HG02571 (cell line): Measurements from ENCODE around the gene GDF2.

ENCODE experiments used
- ATAC-seq: cut with Tn5 transposase; IDR thresholded peaks from one replicate; pipeline ENCODE4 v1.9.1; 2021; ENCODE audit warnings: mild to moderate bottlenecking, moderate library complexity; ENCODE audit not compliant: unreplicated experiment

Gene GDF2

GRCh38 chr10:47350671-47351640 lies 28.7 kb downstream of the GDF2 start:
- no peak for ATAC-seq

- ATAC-seq: no peak
Observed at GRCh38 chr10:47351899-47352815, 29.9 kb downstream of the GDF2 start.

GRCh38 chr10:47353351-47353750 lies 31.1 kb downstream of the GDF2 start:
- ATAC-seq: no peak

- no peak for ATAC-seq
Observed at GRCh38 chr10:47354165-47354564, 31.9 kb downstream of the GDF2 start.

GRCh38 chr10:47354900-47355299 lies 32.6 kb downstream of the GDF2 start:
- no peak for ATAC-seq

- no peak for ATAC-seq
Observed at GRCh38 chr10:47356708-47357107, 34.5 kb downstream of the GDF2 start.

GRCh38 chr10:47357131-47357582 lies 34.9 kb downstream of the GDF2 start:
- no peak for ATAC-seq

GRCh38 chr10:47357911-47358310 lies 35.7 kb downstream of the GDF2 start:
- ATAC-seq: no peak

- ATAC-seq: no peak
Observed at GRCh38 chr10:47358457-47358856, 36.2 kb downstream of the GDF2 start.

GRCh38 chr10:47359101-47359500 lies 36.8 kb downstream of the GDF2 start:
- no peak for ATAC-seq

- no peak for ATAC-seq
Observed at GRCh38 chr10:47359626-47360418, 37.6 kb downstream of the GDF2 start.

- no peak for ATAC-seq
Observed at GRCh38 chr10:47360419-47361040, 38.3 kb downstream of the GDF2 start.

- ATAC-seq: no peak
Observed at GRCh38 chr10:47361293-47361692, 39.0 kb downstream of the GDF2 start.

GRCh38 chr10:47362199-47362598 lies 39.9 kb downstream of the GDF2 start:
- ATAC-seq: no peak

GRCh38 chr10:47363781-47364180 lies 41.5 kb downstream of the GDF2 start:
- ATAC-seq: no peak

- ATAC-seq: no peak
Observed at GRCh38 chr10:47364366-47364765, 42.1 kb downstream of the GDF2 start.

GRCh38 chr10:47364911-47365310 lies 42.7 kb downstream of the GDF2 start:
- no peak for ATAC-seq

- ATAC-seq: no peak
Observed at GRCh38 chr10:47365431-47366180, 43.4 kb downstream of the GDF2 start.

- ATAC-seq: no peak
Observed at GRCh38 chr10:47366181-47366631, 44.0 kb downstream of the GDF2 start.
